Activated effector memory CD4-positive, alpha-beta T cell treated with anti-CD3 and anti-CD28 coated beads, Interleukin-2, amount 50 U/mL, for 16 hours (primary cell): ENCODE data around the gene DIP2C.
A peak's percentile ranks its signal among the peaks of the same experiment; 100 is the strongest.

Experiments
- DNase-seq: peaks from one replicate; pipeline ENCODE4 v3.0.0-alpha.2; 2020

Gene DIP2C

DNA sequence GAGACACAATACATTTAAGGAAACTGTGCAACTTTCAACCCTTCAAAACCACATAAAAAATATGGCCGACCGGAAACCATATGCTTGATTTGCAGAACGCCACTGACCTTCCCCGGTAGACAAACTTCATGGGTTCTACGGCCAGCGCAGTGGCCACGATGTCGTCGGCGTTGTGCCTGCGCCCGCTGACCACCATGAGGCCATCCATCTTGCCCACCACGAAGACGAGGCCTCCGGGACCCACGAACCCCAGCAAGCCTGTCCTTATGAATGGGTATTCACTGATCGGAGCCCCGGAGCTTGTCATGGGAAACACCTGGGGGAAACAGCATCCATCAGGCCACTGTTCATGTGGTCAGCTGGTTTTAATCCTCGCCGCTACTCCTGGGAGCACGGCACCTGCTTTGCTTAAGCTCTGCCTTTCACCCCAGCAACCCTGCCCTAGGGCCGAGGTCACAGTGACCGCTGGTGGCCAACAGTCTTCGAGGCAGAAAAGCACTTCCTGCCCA is 325.1 kb downstream of the DIP2C start:
- no peak for DNase-seq

DNA sequence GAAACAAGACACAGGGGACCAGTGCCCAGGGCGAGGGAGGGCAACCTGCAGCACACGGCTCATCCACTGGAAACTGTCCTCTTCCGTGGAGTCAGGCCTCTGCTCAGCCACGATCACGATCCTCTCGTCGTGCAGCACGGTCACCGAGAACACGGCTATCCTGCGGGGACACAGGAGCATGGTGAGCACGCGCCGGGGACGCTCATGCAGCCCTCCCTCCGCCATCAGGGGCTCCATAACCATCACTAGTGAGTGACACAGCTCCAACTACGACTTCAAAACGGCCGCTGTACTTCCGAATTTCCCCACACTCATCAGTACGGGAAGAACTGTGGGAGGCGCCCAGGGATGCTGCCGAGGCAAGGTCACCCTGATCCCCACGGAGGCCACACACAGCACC is 326.3 kb downstream of the DIP2C start:
- DNase-seq, result peak; percentile 24

DNA sequence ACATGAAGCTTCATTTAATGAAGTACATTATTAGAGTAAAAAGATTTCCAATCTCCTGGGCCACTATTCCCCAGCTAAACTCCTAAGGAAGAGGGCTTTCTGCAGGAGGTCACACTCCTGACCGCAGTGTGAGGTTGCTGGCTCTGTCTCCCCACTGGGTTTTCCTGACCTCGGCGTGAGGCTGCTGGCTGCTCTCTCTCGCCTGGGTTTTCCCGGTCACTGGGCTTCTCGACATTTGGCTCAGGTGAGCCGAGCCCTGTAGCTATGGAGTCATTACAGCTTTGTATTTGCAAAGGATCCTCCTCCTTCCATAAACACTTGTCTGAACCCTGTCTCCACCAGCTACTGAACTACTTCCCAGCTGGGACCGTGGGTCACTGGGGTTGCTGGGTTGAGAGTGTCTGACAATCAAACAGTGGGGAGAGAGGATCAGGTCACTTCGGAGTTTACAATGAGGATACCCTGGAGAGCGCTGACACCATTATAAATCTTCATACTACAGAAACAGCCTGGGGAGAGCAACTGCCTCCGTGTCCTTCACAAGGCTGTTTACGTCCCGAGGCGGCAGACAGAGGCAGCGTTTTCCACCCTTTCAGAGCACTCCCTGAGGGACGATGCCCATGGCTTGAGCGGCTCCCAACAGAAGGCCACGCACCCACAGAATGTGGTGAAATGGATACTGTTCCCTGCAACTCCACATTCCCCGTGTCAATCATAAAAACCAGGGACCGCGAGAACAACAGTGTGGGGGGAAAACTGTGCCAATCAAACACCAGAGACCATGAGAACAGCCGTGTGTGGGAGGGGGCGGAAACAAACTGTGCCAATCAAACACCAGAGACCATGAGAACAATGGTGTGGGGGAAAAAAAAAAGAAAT is 328.0 kb downstream of the DIP2C start:
- DNase-seq, result no peak

DNA sequence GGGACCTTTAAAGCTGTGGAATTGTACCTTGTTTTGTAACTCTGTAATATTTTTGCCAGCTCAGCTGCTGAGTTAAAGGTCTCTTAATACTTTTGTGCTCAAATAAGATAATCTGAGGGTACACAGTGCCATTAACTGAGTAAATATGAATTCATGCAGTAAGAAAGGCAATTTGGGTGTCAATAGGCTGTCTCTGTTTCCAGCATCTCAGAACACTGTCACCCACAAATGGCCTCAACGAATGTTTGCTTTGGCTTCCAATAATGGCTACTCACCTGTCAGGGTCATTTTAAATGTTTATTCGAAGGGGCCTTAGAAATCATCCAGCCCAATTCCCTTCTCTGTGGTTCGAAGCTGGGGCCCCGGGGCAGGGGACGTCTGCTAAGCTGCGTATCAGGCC is 328.8 kb downstream of the DIP2C start:
- peak; percentile 25 for DNase-seq

DNA sequence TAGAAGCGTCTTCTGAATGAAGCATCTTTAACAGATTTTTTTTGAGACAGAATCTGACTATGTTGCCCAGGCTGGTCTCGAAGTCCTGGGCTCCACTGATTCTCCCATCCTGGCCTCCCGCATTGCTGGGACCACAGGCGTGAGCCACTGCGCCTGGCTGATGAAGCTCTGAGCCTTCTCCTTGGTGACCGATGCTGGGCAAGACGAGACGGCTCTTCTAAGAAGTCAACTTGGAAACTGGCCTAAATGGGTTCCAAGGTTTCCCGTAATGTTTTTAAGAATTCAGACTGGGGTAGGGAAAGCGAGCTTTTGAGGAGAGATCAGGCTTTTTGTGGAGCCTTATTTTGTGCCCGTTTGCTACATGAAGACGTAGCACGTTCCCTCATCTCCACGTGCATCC is 329.7 kb downstream of the DIP2C start:
- DNase-seq, result no peak

DNA sequence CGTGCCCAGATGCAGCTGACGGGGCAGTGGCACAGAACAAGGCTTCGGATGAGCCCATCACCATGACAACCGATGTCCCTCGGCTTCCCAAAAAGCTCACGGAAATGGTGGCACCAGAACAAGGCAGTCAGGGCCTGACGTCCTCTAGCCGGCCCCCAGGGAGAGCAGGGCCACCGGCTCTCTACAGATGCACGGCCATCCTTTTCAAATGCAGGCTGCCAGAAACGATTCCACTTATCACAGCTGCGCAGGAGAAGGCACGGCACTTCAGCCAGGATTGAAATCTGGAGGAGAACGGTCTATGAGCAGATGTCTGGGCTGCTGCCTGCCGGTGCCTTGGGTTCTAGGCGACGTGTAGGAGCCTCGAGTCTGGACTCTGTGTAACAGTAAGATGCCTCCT is 330.4 kb downstream of the DIP2C start:
- DNase-seq, result no peak

DNA sequence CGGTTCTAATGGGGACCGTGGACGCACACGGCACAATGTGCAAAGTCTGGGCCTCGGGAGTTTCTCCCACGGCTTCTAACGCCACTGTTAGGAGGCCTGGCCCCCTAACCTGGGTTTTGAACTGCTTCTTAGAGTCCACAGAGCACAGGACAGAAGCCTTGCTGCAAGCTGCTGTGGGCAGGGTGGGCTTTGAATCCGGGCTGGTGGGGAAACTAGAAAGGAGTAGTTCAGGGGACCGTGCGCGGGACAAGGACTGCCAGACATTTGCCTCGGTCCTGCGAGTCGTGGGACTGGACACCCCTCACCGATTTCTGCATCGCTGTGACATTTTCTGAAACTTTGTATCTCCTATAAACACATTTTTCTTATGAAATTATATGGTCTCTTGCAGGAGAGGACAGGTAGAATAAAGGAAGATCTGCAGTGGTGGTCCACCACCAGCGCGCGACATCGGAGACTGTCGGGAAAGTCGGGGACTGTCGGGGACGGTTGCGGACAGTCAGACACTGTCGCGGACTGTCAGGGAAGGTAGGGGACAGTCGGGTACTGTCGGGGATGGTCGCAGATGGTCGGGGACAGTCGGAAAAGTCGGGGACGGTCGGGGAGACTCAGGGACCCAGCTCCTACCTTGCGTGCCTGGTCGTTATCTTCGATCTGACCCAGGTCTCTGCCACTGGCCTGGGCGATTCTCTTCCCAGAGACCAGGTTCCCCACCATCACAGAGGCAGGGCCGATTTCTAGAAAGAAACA is 332.1 kb downstream of the DIP2C start:
- peak; percentile 30 for DNase-seq

DNA sequence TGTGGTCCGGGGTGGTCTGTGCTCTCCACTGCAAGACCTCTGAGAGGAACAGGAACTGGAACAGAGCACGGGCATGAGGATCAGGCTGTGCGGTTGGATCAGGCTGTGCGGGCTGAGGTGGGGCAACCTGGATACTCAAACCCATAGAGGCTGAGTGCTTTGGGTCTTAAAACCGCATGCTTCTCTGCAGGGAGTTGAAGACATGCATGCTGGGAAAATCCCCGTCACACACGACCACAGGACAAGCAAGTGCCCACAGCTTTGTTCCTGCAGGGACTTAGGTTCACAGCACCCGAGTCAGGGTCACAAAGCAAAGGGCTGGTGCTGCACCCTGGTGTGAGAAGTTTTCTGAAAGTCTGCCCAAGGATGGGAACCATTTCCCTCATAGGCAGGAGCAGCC is 333.0 kb downstream of the DIP2C start:
- DNase-seq, result no peak

DNA sequence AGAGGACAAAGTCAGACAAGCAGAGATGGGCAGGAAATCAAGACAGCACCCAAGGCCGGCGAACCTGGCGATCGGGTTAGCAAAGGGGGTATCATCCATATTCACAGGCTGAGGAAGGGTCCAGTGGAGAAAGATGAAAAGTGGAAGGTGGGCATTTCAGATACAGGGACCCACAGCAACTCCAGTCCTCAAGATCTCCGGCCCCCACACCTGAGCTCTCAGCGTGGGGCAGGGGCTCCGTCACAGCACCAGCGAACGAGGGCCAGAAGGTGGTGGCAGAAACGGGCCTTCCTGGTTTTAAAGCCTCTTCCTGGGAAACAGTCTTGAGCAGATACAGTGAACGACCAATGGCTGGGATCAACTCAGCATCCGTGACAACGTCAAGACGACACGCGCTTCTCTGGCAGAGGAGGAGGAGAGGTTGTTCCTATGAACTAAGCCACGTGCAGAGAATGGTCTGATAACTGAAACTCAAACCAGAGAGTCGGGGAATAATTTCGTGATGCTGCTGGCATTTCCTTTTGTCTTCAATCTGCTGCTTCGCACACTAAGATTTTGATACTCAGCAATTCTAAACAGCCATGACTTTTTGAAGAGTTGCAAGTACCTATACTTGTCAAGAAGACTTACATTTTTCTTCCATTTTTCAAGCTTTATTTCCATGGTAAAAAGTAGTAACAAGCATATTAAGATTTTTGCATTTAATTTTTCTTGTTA is 334.4 kb downstream of the DIP2C start:
- DNase-seq, result peak; percentile 28

DNA sequence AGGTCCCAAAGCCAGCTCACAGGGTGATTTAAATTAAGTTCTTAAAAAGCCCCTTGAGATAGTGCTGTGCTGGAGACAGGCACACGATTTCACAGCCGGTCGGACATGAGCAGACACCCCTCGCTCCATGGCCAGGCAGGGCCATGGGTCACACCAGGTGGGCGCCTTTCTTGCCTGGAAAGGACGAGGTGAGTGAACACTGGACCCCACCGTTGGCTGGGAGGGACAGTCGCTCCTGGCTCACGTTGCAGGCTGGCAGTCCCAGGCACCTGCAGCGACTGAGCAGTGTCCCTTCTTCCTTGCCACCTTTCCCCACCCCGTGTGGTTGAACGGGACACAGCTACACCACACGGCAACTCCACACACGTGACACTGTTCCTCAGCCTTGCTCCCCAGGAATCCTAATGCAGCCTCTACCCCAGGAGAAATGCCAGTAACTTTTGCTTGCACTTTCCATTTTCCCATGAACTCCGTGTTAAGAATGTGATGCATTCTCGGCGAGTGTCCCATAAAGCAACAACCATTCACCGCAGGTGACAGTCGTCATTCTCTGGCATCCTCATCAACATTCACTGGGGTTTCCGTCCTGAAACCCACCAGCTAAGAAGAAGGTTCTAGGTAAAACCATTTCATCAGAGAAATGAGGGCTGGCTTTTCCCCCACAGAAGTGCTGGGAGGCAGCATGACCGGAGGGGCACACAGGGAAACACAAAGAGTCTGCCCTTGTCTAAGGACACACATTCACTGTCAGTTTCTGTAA is 336.8 kb downstream of the DIP2C start:
- DNase-seq, result peak; percentile 50

DNA sequence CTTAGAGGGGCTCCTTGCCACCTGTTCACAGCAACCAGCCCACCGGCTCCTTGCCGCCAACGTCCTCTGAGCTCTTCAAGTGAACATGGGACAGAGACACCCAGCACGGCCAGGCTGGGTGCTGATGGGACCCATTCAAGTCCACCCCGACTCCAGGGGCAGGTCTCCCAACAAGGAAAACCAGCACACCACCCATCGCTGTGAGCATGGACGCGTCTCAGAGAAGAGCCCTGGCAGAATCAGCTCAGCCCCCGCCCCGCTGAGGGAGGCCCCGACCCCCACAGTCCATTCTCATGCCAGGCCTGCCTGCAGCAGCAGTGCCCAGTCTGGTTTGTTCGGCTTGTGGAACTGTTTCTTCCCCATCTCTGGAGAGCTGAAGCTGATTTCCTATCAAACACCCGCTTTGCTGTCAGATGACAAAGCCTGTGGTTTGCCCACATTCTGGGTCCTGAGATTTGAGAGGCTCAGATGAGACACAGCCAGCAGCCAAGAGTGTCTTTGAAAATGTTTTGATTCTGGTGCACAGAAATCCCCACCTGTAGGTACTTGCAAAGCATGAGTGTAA is 337.6 kb downstream of the DIP2C start:
- peak; percentile 61 for DNase-seq

DNA sequence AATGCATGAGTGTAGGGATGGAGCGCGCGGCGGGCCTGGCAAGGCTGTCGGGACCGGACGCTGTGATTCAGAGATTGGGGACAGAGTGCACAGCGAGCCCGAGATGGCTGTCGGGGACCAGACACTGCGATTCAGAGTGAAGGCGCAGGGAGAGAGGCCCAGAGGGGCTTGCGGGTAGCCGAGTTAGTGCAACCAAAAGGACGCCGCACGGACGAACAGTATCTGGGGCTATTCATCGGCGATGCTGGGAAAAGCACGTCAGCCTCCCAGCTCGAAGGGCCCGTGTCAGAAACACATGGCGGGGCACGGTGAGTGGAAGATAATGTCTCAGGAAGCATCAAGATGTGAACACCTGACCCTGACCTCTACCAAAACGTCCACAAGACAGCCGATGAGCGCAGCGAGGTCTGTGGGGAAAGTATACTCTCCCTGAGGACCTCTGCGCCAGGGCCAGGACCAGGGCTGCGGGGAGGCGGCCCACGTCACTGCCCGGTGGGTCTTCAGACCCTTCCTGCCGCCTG is 338.4 kb downstream of the DIP2C start:
- DNase-seq, result peak; percentile 50

DNA sequence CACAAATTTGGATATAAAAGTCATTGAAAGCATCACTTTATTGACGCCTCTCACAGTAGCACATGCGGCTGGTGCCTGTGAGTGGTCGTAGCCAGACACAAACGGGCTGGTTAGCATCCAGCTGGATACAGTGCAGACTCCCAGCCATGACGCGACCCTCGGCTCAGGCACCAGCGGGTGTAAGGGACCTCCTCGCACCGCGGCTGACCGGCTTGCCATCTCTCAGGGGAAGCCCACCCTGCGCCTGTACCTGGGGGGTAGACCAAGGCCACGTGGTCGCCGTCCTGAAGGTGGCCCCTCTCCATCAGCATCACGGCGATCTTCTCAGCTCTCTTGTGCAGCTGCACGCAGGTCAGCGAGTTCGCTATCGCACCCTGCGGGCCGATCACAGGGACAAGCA is 340.4 kb downstream of the DIP2C start:
- DNase-seq, result peak; percentile 38

DNA sequence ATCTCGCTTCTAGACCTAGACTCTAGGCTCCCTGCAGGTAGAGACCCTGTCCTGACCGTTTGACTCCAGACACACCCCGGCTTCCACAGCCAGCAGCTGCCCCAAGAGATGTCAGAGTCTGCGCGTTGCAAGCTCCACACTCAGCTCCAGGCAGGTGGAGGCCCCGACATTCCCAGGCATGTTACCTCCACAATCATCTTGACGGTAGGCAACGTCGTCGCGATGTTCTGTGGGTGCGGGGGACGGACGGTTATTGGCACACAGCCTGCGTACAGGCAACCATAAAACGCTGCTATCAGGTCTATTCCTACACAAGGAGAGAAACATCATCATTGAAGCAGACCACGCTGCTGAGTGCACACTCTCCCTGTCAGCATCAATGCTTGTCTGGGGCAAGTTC is 341.0 kb downstream of the DIP2C start:
- peak; percentile 45 for DNase-seq

DNA sequence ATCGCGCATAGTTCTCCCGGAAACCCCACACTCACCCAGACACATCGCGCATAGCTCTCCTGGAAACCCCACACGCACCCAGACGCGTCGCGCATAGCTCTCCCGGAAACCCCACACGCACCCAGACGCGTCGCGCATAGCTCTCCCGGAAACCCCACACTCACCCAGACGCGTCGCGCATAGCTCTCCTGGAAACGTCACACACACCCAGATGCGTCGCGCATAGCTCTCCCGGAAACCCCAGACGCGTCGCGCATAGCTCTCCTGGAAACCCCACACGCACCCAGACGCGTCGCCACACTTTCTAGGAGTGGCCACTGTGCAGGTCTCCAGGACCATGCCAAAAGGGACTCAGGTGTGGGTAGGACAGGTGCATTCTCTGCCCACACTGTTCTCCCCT is 341.7 kb downstream of the DIP2C start:
- DNase-seq, result peak; percentile 10

DNA sequence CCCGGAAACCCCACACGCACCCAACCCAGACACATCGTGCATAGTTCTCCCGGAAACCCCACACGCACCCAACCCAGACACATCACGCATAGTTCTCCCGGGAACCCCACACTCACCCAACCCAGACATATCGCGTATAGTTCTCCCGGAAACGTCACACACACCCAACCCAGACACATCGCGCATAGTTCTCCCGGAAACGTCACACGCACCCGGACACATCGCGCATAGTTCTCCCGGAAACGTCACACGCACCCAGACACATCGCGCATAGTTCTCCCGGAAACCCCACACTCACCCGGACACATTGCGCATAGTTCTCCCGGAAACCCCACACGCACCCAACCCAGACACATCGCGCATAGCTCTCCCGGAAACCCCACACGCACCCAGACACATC is 342.3 kb downstream of the DIP2C start:
- DNase-seq, result peak; percentile 31

DNA sequence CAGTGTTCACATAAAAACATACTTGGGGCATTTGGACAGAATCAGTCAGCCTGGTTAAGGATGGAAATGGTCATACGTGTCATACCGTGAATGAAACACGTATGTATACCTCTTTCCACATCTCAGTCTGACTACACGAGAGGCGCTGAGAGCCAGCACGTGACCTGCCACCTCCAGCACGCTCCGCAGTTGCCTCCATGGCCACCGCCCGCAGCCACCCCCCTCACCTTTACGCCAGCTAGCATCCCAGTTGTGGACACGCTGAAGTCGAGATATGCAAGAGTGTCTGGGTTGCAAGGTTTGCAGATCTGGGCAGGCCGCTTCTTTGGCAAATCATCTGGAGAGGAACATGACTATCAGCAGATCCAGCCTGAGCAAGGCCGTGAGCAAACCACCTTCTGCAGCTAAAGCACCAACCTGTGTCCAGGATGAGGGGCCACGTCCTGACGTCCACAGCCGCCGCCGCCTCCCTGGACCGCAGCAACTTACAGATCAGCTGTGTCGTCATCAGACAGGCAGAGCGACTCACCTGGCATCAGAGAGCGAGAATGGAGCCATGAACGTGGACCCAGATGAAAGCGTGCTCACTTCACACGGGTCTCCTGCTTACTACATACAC is 344.8 kb downstream of the DIP2C start:
- DNase-seq, result peak; percentile 57

DNA sequence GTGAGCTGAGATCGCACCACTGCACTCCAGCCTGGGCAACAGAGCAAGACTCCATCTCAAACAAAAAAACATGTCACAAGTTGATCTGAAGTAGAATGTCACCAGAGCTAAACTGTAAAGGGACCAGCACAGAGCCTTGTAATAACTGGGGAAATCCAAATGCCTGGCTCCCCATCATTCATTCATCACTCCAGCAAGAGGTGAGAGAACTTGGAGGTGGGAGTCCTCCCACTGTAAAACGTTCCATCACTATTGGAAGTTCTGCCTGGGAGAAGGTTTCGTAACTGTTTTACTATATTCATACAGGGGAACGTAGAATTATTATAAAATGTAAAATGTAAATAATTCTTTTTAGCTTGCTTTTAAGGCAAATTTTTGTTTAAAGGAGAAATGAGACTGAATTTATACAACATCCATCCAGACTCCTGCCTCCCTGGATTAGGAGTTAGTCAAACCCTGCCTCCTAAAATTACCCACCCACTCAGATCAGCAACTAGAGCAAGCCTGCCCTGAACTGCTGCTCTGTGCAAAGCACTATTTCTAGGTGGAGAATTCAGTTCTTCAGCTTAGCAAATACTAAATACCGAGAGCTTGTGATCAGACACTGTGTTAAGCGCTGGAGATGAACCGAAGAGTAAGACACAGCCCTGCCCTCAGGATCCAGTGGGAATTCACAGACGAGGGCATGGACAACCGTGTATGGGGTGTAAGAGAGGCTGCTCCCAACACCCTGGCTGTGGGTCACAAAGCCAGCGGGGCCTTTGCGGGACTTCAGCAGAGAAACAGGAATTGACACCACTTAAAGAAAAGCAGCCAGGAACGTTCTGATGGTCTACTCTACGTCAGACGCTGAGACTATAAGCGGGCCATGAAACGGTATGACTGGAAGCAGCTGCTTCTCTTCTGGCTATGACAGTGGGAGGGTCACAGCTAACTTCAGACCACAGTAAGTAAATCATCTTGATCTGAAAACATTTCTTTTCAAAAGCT is 345.9 kb downstream of the DIP2C start:
- DNase-seq, result no peak

DNA sequence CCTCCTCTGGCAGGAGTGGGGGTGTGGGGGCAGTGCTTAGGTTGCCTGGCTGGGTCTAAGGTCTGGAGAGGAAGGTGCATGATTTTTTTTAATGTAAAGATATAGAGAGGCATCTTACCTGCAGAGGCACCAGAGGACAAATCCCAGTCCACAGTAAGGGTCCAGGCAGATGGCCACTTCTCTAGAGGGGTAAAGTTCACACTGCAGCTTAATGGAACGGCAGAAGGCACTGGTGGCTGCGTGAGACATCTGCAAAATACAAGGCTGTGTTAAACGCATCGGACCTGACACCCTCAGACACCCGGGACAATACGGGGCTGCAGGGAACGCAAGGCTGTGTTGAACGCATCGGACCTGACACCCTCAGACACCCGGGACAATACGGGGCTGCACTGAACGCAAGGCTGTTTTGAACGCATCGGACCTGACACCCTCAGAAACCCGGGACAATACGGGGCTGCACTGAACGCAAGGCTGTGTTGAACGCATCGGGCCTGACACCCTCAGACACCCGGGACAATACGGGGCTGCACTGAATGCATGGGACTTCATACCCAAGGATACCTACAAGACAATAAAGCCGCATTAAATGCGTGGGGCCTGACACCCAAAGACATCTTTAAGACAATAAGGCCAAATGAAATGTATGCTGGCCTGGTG is 348.3 kb downstream of the DIP2C start:
- no peak for DNase-seq

DNA sequence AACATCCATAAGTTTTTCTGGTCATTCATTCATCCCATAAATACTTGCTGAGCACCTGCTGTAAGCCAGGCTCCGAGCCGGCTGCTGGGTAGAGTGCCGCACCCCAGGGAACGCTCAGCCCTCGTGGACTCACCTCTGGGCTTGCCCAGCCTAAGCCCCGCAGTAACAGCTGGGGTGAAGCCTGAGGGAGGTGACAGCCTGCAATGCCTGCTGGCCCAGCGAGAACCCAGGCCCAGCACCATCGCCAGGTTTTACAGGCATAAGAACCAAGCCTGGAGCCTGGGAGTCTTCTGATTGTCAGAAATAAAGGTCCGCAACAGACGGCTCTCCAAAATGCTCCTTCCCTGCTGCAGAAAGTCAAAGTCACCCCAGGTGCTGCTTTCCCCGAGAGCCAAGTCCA is 348.8 kb downstream of the DIP2C start:
- DNase-seq, result no peak
